GM12873 (cell line): ENCODE measurements around the gene C20orf204.

ENCODE experiments used
- CTCF ChIP-seq: IDR thresholded peaks from 2 replicates; pipeline ENCODE4 v1.5.1; 2012; ENCODE audit warnings: low read depth, mild to moderate bottlenecking, moderate library complexity, low read length, control low read depth; ENCODE audit not compliant: insufficient read depth; ENCODE audit errors: missing control alignments

Gene C20orf204

DNA sequence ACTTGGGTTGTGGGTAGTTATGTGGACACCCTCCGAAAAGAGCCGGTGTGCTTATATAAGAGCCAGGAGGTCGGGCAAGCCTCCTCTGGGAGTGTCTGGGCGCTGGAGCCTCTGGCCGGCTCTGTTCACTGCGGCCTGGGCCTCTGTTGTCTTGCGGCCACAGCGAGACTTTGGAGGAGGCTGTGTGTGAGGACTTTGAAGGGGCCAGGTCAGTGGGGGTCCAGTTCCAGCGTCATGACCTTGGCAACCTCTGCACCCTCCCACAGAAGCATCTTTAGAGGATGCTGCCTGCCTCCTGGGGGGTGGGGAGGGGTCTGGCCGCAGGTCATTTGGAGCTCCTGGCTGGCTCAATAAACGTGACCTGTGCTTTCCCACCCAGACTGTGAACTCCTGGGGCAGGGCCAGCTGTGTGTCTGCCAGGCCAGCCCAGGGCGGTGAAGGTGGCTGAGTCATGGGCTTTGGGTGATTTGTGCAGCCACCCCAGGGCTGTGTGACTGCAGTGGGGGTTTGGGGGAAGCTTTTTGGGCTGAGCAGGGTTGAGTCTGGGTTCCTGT is 28.2 kb downstream of the C20orf204 start:
- TF ChIP-seq CTCF = no peak

- no peak for TF ChIP-seq CTCF
Measured at GRCh38 chr20:64065062-64065973, 29.3 kb downstream of the C20orf204 start.

DNA sequence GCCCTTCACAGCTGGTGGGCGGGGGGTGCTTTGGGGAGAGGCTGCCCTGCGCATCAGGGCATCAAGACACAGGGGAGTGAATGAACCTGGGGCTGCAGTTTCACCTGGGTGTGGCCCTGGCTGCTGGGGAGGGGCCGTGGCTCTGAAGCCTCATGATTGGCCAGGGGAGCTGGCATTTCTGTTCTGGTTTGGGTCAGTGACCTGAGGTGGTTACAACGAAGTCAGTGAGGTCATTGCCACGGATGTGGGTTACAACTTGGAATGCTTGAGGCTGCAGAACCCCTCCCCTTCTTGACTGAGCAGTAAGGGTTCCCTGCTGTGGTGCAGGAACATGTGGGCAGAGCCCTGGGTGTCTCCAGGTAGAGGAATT is 30.0 kb downstream of the C20orf204 start:
- no peak for TF ChIP-seq CTCF

DNA sequence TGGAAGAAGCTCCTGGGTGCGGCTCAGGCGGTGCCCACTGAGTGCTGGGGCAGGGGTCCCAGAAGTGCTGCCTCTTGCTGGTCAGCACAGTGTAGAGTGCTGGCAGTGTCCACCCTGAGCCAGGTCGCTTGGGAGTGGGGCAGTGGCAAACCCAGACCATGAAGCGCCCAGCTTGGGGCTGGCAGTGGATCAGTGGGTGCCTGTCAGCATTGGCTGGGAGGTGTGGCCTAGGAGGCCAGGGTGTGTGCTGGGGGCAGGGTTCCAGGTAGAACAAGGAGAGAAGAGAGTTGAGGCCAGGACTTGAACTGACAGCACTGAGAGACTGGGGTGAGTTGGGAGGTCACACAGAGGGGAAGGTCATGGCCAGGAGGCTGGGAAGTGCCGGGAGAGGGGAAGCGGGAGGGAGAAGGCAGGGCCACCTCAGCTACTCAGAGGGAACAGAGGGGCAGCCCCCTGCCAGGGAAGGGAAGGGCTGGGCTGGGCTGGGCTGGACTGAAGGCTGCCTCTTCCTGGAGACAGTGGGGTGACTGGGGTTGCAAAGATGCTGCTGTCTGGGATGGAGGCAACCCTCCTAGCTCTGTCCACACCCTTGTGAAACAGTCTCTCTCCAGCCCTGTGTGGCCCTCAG is 31.1 kb downstream of the C20orf204 start:
- no peak for TF ChIP-seq CTCF

DNA sequence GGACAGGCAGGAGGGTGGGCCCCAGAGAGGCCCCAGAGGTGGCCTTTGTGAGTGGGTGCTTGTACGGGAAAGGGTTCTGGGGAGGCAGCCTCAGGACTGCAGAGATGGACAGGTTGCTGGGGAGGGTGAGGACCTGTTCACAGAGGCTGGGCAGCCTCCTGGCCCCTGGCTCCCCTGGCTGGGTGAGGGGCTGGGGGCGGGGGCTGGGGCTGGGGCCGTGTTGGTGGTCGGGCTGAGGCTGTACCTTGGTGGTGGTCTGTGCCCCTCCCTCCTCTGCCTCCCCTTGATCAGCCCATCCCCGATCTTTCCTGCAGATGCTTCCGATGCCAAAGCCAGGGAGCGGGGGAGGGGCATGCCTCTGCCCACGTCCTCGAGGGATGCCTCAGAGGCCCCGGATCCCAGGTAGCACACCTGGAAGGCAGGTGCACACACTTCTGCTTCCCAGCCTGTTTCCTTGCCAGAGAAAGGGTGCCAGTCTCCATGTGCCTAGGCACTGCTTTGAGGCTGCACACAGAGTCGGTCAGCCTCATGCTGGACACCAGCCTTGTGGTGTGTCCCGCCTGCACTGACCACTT is 31.8 kb downstream of the C20orf204 start:
- no peak for TF ChIP-seq CTCF

DNA sequence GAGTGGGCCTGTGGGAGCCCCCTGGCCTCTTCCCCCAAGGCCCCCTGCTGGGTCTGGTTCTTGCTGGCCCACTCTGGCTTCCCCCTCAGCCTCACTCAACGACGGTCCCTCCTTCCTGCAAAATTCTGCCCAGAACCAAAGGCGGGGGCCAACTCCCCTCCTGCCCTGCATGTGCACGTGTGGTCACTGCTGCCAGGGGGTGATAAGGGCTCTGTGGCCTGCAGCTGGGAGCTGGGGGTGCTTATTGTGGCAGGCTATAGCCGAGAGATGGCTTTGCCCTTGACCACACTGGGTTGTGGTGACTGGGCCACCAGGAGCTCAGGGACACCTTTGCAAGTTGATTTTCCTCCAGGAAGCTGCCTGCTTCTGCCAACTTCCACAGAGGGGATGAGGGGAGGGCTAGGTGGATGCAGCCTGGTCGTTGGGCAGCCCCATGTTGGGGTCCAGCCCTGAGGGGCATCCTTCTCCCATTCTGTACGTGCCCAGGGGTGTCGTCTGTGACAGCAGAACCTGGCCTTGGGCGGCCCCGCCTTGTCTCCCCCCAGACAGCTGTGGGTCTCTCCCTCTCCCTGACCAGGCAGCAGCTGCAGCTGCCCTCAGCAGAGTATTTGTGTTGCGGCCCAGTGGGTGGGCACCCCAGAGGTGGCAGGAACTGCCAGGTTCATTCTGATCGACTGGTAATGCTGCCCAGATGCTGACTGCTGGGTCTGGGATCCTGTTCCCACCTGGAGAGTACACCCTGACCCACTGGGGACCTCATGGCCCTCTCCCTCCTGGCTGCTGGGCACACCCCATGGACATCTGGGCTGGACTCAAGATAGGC is 32.6 kb downstream of the C20orf204 start:
- TF ChIP-seq CTCF = no peak
